Tibial artery (tissue), 4 donors: ENCODE measurements around the gene DNA2.

Source experiments
- DNase-seq, 2 donors: peaks; one replicate each; pipeline ENCODE4 v3.0.0-alpha.2; 2019
- H3K27ac ChIP-seq, 2 donors: fragments of 200-600 bp; sonication (generic) in 1 of 2; 1 replicate in 1 of 2; 2 replicates in 1 of 2; pipeline ENCODE4 v1.5.1; 2018 to 2019; ENCODE audit warnings: mild to moderate bottlenecking in 1 of 2
- H3K27me3 ChIP-seq, 2 donors: fragments of 200-600 bp; sonication (generic) in 1 of 2; one replicate each; pipeline versions ENCODE4 v1.5.1 to v1.6.0; 2016 to 2019
- H3K36me3 ChIP-seq, 3 donors: fragments of 200-600 bp; sonication (generic) in 2 of 3; one replicate each; pipeline ENCODE4 v1.5.1; 2016 to 2019; ENCODE audit warnings: mild to moderate bottlenecking in 2 of 3
- H3K4me1 ChIP-seq, 4 donors: fragments of 200-600 bp; sonication (generic) in 2 of 4; 1 replicate in 3 of 4; 2 replicates in 1 of 4; pipeline ENCODE4 v1.5.1; 2016 to 2019
- H3K4me3 ChIP-seq, 2 donors: fragments of 200-600 bp; sonication (generic) in 1 of 2; 1 replicate in 1 of 2; 2 replicates in 1 of 2; pipeline ENCODE4 v1.5.1; 2018 to 2019; ENCODE audit warnings: mild to moderate bottlenecking in 2 of 2
- H3K9me3 ChIP-seq, 3 donors: fragments of 200-600 bp; sonication (generic) in 1 of 3; one replicate each; pipeline ENCODE4 v1.5.1; 2016 to 2019
- intact Hi-C: fragments of 100-400 bp; cut with DNase I; formaldehyde crosslinking; loops from one replicate; pipeline ENCODE4 v1.15.0; 2023; ENCODE audit warnings: low total_unique reads
- TF ChIP-seq, protein P1 (sequence below), 2 experiments: fragments of 200-600 bp in 1 of 2; fragments of 450-650 bp in 1 of 2; IDR thresholded peaks; one replicate each; pipeline ENCODE4 v1.5.1; 2017 to 2019; ENCODE audit warnings: antibody characterized with exemption in 2 of 2, mild to moderate bottlenecking in 1 of 2, moderate library complexity in 1 of 2

DNA2 gene

GRCh38 chr10:68506411-68506810, 34.6 kb upstream of the DNA2 start:
- Histone ChIP-seq H3K27me3 (no peaks in the 10 kb centered on the region), H3K36me3 (peaks cover 15 to 44% (median 27%) of the 10 kb centered on the region in 3 donors), H3K27ac (no peak overlapping the region), H3K4me3 (no peak overlapping the region), H3K4me1 (no peaks in the 10 kb centered on the region), H3K9me3 (no peaks in the 10 kb centered on the region)
- TF ChIP-seq, protein P1, sequence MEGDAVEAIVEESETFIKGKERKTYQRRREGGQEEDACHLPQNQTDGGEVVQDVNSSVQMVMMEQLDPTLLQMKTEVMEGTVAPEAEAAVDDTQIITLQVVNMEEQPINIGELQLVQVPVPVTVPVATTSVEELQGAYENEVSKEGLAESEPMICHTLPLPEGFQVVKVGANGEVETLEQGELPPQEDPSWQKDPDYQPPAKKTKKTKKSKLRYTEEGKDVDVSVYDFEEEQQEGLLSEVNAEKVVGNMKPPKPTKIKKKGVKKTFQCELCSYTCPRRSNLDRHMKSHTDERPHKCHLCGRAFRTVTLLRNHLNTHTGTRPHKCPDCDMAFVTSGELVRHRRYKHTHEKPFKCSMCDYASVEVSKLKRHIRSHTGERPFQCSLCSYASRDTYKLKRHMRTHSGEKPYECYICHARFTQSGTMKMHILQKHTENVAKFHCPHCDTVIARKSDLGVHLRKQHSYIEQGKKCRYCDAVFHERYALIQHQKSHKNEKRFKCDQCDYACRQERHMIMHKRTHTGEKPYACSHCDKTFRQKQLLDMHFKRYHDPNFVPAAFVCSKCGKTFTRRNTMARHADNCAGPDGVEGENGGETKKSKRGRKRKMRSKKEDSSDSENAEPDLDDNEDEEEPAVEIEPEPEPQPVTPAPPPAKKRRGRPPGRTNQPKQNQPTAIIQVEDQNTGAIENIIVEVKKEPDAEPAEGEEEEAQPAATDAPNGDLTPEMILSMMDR (IDR thresholded peaks at IDR 0.05) = no peak
- DNase-seq = no peak
- intact Hi-C loops = no loop called here

DNA sequence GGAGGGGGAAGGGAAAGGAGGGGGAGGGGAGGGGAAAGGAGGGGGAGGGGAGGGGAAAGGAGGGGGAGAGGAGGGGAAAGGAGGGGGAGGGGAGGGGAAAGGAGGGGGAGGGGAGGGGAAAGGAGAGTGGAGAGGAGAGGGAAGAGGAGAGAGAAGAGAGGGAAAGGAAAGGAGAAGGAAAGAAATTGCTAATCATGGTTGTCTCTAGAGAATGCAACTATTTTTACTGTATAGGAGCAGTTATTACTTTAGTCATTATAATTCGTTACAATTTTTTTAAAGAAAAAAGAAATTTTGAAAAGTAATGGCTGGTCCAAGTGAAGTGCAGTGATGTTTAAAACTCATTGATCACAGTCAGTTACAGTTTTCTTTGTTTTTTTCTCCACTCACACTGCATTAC, 31.1 kb upstream of the DNA2 start:
- Histone ChIP-seq H3K4me3 (no peak overlapping the region), H3K36me3 (peaks cover 24 to 79% (median 52%) of the 10 kb centered on the region in 3 donors), H3K9me3 (no peaks in the 10 kb centered on the region), H3K27ac (no peak overlapping the region), H3K27me3 (no peaks in the 10 kb centered on the region), H3K4me1 (no peaks in the 10 kb centered on the region)
- no peak for DNase-seq
- intact Hi-C loops = no loop called here
- TF ChIP-seq, protein P1 (IDR thresholded peaks at IDR 0.05) = no peak

DNA sequence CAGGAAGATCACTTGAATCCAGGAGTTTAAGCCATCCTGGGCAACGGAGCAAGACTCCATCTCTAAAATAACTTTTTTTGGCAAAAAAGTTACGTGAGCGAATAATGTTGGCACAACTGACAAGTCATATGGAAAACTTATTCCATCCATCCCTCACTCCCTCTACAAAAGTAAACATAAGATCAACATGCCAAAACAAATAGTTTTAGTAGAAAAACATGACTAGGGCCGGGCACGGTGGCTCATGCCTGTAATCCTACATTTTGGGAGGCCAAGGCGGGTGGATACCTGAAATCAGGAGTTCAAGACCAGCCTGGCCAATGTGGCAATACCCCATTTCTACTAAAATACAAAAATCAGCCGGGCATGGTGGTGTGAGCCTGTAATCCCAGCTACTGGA, 29.9 kb upstream of the DNA2 start:
- intact Hi-C loops = no loop called here
- H3K36me3 ChIP-seq = peaks cover 28 to 81% (median 63%) of the 10 kb centered on the region in 3 donors
- TF ChIP-seq, protein P1 (IDR thresholded peaks at IDR 0.05) = no peak

GRCh38 chr10:68499544-68499943, 27.8 kb upstream of the DNA2 start:
- Histone ChIP-seq H3K4me3 (no peak overlapping the region), H3K27ac (no peak overlapping the region), H3K9me3 (no peaks in the 10 kb centered on the region), H3K4me1 (no peaks in the 10 kb centered on the region), H3K36me3 (peaks cover 30 to 78% (median 61%) of the 10 kb centered on the region in 3 donors), H3K27me3 (no peaks in the 10 kb centered on the region)
- TF ChIP-seq, protein P1 (IDR thresholded peaks at IDR 0.05) = no peak
- no peak for DNase-seq
- intact Hi-C loops = no loop called here

More for the DNA sequence above, 29.9 kb upstream of the DNA2 start:
- Histone ChIP-seq H3K4me3 (no peak overlapping the region), H3K4me1 (no peaks in the 10 kb centered on the region), H3K9me3 (no peaks in the 10 kb centered on the region), H3K27me3 (no peaks in the 10 kb centered on the region), H3K27ac (no peak overlapping the region)
- no peak for DNase-seq

DNA sequence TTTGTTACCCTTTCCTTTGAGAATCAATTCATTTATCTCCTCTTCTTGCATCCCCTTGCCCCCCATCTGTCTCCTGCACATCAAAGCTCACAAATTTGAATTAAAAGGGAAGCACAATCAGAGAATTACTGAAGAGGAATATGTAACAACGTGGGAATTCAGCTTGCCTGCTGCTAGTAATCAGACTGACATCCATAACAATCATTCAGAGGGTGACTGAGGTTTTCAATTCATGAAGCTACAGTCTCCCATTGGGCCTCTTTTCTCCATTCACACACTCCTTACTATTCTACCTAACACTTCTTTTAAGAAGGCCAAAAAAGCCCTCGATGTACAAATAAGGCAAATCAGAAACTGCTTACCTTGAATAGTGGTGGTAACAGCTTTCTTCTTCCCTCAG, 24.3 kb upstream of the DNA2 start:
- DNase-seq = no peak
- Histone ChIP-seq H3K27me3 (no peaks in the 10 kb centered on the region), H3K27ac (no peak overlapping the region), H3K9me3 (no peaks in the 10 kb centered on the region), H3K4me1 (no peaks in the 10 kb centered on the region), H3K36me3 (peaks cover 35 to 77% (median 68%) of the 10 kb centered on the region in 3 donors), H3K4me3 (no peak overlapping the region)
- TF ChIP-seq, protein P1 (IDR thresholded peaks at IDR 0.05) = no peak
- intact Hi-C loops = no loop called here

DNA sequence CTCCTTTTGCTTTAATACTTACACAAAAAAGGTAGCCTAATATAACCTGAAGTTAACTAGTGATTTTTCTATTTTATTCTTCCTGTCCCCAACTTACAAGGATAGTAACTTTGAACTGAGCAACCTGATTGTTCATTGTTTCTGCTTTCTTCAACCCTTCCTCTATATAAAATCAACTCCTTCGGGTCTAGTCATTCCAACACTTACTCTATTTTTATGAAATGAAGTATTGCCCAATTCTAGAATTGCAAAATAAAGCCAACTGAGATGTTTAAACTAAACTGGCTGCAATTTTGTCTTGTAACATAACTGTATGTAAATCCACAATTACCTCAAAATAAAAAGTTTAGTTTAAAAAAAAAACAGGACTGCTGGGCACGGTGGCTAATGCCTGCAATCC, 20.3 kb upstream of the DNA2 start:
- Histone ChIP-seq H3K27ac (no peak overlapping the region), H3K4me3 (no peak overlapping the region), H3K9me3 (no peaks in the 10 kb centered on the region), H3K27me3 (no peaks in the 10 kb centered on the region), H3K36me3 (peaks cover 52 to 85% (median 72%) of the 10 kb centered on the region in 3 donors), H3K4me1 (no peaks in the 10 kb centered on the region)
- intact Hi-C loops = no loop called here
- DNase-seq = no peak
- TF ChIP-seq, protein P1 (IDR thresholded peaks at IDR 0.05) = no peak
